Measurements from ENCODE around the gene GNG12.

The GNG12 gene

DNA sequence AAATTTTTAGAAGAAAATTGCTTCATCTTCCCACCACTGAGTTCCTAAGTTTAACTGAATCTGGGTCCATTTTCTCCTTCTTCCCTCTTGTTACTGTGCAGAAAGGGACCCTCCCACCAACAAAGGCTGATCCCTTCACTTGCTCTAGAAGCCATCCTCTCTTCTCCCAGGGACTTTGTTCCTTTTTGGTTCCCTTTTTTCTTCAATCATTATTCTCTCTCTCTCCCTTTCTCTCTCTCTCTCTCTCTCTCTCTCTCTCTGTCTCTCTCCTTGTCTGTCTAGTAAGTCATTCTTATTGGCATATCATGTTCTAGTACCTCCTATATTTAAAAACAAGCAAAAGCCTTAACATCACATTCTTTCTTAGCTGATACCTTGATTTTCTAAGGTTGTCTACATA, 180.0 kb downstream of the GNG12 start:
- Mint-ChIP-seq H3K27ac (no peak overlapping the region), H3K27me3 (ENCODE audit: low read depth, poor library complexity) (no peaks in the 10 kb centered on the region), H3K4me1 (peaks cover 14% of the 10 kb centered on the region), H3K4me3 (no peak overlapping the region), H3K36me3 (ENCODE audit: low read depth) (no peaks in the 10 kb centered on the region), H3K9me3 (no peaks in the 10 kb centered on the region)
- TF ChIP-seq, protein P1, sequence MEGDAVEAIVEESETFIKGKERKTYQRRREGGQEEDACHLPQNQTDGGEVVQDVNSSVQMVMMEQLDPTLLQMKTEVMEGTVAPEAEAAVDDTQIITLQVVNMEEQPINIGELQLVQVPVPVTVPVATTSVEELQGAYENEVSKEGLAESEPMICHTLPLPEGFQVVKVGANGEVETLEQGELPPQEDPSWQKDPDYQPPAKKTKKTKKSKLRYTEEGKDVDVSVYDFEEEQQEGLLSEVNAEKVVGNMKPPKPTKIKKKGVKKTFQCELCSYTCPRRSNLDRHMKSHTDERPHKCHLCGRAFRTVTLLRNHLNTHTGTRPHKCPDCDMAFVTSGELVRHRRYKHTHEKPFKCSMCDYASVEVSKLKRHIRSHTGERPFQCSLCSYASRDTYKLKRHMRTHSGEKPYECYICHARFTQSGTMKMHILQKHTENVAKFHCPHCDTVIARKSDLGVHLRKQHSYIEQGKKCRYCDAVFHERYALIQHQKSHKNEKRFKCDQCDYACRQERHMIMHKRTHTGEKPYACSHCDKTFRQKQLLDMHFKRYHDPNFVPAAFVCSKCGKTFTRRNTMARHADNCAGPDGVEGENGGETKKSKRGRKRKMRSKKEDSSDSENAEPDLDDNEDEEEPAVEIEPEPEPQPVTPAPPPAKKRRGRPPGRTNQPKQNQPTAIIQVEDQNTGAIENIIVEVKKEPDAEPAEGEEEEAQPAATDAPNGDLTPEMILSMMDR (IDR thresholded peaks at IDR 0.05), result no peak
- DNase-seq, result no peak

DNA sequence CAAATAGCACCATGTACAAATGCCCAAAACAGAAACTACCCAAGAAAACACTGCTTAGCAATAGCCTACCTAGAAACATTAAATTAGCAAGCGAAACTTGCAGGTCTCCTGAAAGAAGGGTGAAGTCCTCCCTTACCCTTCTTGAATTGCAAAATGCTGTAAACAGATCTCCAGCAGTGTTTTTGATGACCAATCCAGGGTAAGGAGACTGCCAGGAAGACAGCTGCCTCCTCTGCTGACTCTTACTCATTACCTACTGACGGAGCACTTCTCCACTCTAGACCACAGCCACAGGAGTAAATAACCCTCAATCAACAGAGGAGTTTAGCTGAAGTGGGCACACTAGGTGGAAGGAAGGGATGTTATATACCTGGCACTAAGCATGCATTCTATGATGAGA, 180.5 kb downstream of the GNG12 start:
- no peak for DNase-seq
- Mint-ChIP-seq H3K27ac (no peak overlapping the region), H3K4me3 (no peak overlapping the region), H3K36me3 (ENCODE audit: low read depth) (no peaks in the 10 kb centered on the region), H3K9me3 (no peaks in the 10 kb centered on the region), H3K27me3 (ENCODE audit: low read depth, poor library complexity) (no peaks in the 10 kb centered on the region), H3K4me1 (peaks cover 14% of the 10 kb centered on the region)
- TF ChIP-seq, protein P1 (IDR thresholded peaks at IDR 0.05), result no peak

Data from nephron progenitor cell (in vitro differentiated cells).